ENCODE results near the gene TNNI2. TPM values are rescaled to one million over a fixed set of nuclear protein-coding genes. Genes with fewer than 3 reads are reported as not detected.

Gene TNNI2
- total RNA-seq, 6 experiments from 2014 or later: 0.31 to 1.9 (median 1.1) TPM; not detected in 3

- Histone ChIP-seq H3K4me3 (no peak overlapping the region), H3K36me3 (no peaks in the 10 kb centered on the region), H3K27me3 (no peaks in the 10 kb centered on the region), H3K9me3 (no peaks in the 10 kb centered on the region), H3K4me1 (peaks cover 0 to 4% (median 0%) of the 10 kb centered on the region in 4 donors), H3K27ac (no peak overlapping the region)
- DNase-seq (peak in 1 of 3 donors; percentile 52), ATAC-seq (no peak)
- intact Hi-C loops (cut with DNase I): no loop called here
- 76% methylated on average over 7 of the region's 9 CpGs for WGBS (ENCODE audit: insufficient coverage, low coverage, low lambda C conversion rate, missing lambda C conversion rate)
- TF ChIP-seq CTCF (IDR thresholded peaks at IDR 0.05): no peak
- no peak for TF ChIP-seq POLR2A (IDR thresholded peaks at IDR 0.05)
These were observed 7.7 kb downstream of the TNNI2 start for GRCh38 chr11:1846453-1846932.

- Histone ChIP-seq H3K4me1 (peaks cover 0 to 2% (median 0%) of the 10 kb centered on the region in 4 donors), H3K36me3 (no peaks in the 10 kb centered on the region), H3K27ac (no peak overlapping the region), H3K27me3 (no peaks in the 10 kb centered on the region), H3K9me3 (no peaks in the 10 kb centered on the region), H3K4me3 (no peak overlapping the region)
- no peak for DNase-seq
- ATAC-seq: no peak
- intact Hi-C loops (cut with DNase I): no loop called here
- 89% methylated on average over 26 of the region's 34 CpGs for WGBS (ENCODE audit: insufficient coverage, low coverage, low lambda C conversion rate, missing lambda C conversion rate)
- no peak for TF ChIP-seq CTCF (IDR thresholded peaks at IDR 0.05)
- TF ChIP-seq POLR2A (IDR thresholded peaks at IDR 0.05): no peak
These were observed 8.4 kb downstream of the TNNI2 start for GRCh38 chr11:1847006-1847735.

GRCh38 chr11:1847926-1848639, 9.3 kb downstream of the TNNI2 start:
- no peak overlapping the region for H3K27ac ChIP-seq
- H3K36me3 ChIP-seq: no peaks in the 10 kb centered on the region
- H3K4me1 ChIP-seq: no peaks in the 10 kb centered on the region
- H3K9me3 ChIP-seq: no peaks in the 10 kb centered on the region
- H3K27me3 ChIP-seq: no peaks in the 10 kb centered on the region
- intact Hi-C loops (cut with DNase I): no loop called here
- no peak for DNase-seq
- 66% methylated on average over 13 of the region's 18 CpGs for WGBS (ENCODE audit: insufficient coverage, low coverage, low lambda C conversion rate, missing lambda C conversion rate)
- no peak for TF ChIP-seq CTCF (IDR thresholded peaks at IDR 0.05)
- no peak for TF ChIP-seq POLR2A (IDR thresholded peaks at IDR 0.05)
- no peak overlapping the region for H3K4me3 ChIP-seq
- ATAC-seq: no peak

- H3K36me3 ChIP-seq: no peaks in the 10 kb centered on the region
- intact Hi-C loops (cut with DNase I): no loop called here
- no peak overlapping the region for H3K27ac ChIP-seq
- H3K4me1 ChIP-seq: no peaks in the 10 kb centered on the region
- no peaks in the 10 kb centered on the region for H3K27me3 ChIP-seq
- H3K9me3 ChIP-seq: no peaks in the 10 kb centered on the region
- DNase-seq (no peak), ATAC-seq (no peak)
- H3K4me3 ChIP-seq: no peak overlapping the region
- TF ChIP-seq POLR2A (IDR thresholded peaks at IDR 0.05) (no peak), CTCF (IDR thresholded peaks at IDR 0.05) (no peak)
- WGBS (ENCODE audit: insufficient coverage, low coverage, low lambda C conversion rate, missing lambda C conversion rate): 91% methylated on average over 11 of the region's 19 CpGs
These were observed 10.1 kb downstream of the TNNI2 start for GRCh38 chr11:1848640-1849430.
